ENCODE data around the gene TRAK1.

The TRAK1 gene

GRCh38 chr3:42119561-42120355, 28.6 kb downstream of the TRAK1 start:
- in situ Hi-C loops (cut with MboI; ENCODE audit: low sequenced_read_pairs) = no loop called here

DNA sequence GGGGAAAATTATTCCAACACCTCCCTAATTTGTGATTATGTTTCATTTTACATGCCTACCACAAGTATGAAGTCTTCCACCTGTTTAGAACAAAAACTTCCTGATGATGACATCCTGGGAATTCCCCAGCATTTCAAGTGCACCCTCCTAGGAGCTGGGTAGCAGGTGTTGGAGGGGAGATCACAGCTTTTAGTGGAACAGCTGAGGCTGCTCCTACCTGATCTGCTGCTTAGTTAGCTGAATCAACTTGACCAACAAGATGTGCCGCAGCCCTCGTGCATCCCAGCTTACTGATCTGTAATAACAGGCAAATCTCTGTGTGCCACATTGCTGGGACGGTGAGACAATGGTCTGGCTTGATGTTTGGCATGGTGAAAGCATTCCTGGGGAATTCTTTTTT, 29.7 kb downstream of the TRAK1 start:
- in situ Hi-C loops (cut with MboI; ENCODE audit: low sequenced_read_pairs) = no loop called here

GRCh38 chr3:42122261-42123011, 31.3 kb downstream of the TRAK1 start:
- in situ Hi-C loops (cut with MboI; ENCODE audit: low sequenced_read_pairs) = no loop called here

DNA sequence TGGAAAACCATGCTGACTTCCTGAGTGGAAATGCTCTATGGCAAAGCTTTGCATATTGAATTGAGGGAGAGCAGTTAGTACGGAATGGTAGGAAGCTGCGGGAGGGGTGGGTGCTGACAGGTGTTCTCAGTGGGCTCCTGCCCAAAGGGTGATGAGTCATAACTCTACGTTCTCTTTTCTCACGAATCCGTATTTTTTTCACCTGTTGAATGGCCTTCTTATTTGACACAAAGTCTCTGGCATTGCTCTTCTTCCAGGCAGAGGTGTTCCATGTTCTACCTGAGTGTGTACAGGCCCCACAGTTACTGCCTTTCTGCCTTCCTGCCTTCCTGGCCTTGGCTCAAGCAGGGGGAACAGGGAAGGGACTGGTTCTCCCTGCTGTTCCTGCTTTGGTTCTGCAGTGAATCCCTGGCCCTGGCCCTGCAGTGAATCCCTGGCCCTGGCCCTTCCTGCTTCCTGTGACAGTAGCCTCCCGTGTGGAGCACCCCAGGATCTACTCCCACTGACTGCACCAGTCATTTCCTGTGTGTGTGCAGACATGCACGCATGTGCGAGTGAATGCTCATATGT, 31.9 kb downstream of the TRAK1 start:
- in situ Hi-C loops (cut with MboI; ENCODE audit: low sequenced_read_pairs) = no loop called here

DNA sequence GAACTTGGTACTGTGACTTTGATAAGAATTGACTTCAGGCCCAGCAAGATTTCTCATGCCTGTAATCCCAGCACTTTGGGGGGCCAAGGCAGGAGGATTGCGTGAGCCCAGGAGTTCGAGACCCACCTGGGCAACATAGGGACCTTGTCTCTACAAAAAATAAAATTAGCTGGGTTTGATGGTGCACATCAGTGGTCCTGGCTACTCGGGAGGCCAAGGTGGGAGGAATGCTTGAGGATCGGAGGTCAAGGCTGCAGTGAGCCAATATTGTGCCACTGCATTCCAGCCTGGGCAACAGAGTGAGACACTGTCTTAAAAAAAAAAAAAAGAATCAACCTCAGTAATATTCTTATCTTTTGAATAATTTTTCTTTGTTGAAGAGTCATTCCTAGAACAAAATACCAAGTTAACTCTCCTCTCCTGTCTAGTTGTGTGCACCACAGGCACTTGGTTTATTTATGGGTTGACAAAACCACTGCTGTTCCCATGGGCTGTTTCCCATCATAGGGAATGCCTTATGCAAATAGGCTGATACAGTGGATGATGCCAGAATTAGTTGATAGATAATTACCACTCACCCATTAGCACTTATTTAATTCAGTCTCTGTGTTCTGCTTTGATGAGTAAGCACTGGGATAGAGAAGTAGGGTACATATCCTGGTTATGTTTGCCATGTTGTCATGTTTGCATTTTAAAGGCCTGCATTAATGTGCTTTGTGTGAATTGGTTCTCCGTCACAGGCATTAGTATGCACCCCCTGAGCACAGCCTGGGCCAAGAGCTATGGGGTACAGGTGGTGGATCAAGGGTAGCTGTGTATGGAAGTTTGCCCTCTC, 32.9 kb downstream of the TRAK1 start:
- in situ Hi-C loops (cut with MboI; ENCODE audit: low sequenced_read_pairs) = no loop called here

- in situ Hi-C loops (cut with MboI; ENCODE audit: low sequenced_read_pairs) = no loop called here
Observed at GRCh38 chr3:42127226-42127625, 36.1 kb downstream of the TRAK1 start.

DNA sequence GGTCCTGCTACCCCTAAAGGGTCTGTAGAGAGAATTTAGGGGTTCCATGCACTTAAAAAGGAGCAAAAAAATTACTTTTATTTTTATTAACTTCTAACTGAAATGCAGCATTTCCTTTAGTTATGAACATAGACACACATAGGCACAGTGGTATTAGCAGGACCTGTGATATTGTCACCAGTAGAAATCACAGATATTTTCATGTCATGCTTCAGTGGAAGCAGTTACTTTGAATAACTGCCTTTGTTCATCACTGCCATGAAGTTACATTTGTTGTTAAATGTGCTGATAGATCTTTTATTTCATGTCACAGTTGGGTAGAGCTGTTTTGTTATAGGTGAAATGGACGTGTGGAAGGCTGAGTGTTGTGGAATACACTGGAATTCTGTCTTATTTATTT, 37.4 kb downstream of the TRAK1 start:
- in situ Hi-C loops (cut with MboI; ENCODE audit: low sequenced_read_pairs) = no loop called here

DNA sequence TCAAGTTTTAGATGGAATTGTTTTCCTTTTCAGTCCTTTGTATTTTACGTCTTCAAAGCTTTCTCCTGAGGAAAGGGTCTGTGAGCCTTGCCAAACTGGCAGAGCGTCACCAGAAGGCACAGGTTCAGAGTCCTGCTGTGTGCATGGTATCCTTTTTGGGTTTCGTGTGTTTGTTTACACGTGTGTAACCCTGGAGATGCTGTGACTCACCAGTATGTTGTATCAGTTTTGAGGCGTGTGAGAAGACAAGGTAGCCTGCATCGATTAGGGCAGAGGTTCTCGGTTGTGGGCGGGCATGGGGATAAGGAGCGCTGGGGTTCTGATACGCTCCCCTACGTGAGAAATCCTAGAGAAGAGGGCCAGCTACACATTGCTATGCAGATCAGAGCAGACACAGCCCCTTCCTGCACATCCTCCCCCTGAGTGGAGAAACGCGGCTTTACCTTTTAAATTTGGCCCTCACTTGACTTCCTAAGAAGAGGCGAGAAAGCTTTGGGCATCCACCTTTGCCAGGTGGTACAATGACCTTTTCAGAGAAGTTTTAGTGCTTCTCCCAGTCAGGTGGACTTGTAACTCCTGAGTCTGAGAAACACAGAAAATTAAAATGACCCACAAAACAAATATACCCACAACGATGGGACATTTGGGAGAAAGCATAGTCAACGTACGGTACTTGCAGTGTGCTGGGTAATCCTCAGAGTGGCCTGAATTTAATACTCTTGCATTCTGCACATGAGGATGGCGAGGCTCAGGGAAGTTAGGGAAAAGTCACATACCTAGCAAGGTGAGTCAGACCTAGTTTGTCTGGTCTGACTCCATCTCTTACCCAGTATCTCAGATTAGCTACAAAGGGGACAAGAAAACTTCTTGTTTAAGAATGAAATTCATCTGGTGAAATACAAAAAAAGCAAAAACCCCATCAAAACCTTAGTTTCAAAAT, 38.1 kb downstream of the TRAK1 start:
- in situ Hi-C loops (cut with MboI; ENCODE audit: low sequenced_read_pairs) = no loop called here

GRCh38 chr3:42130007-42130328, 38.8 kb downstream of the TRAK1 start:
- in situ Hi-C loops (cut with MboI; ENCODE audit: low sequenced_read_pairs) = no loop called here

GRCh38 chr3:42130329-42131070, 39.3 kb downstream of the TRAK1 start:
- in situ Hi-C loops (cut with MboI; ENCODE audit: low sequenced_read_pairs) = no loop called here

DNA sequence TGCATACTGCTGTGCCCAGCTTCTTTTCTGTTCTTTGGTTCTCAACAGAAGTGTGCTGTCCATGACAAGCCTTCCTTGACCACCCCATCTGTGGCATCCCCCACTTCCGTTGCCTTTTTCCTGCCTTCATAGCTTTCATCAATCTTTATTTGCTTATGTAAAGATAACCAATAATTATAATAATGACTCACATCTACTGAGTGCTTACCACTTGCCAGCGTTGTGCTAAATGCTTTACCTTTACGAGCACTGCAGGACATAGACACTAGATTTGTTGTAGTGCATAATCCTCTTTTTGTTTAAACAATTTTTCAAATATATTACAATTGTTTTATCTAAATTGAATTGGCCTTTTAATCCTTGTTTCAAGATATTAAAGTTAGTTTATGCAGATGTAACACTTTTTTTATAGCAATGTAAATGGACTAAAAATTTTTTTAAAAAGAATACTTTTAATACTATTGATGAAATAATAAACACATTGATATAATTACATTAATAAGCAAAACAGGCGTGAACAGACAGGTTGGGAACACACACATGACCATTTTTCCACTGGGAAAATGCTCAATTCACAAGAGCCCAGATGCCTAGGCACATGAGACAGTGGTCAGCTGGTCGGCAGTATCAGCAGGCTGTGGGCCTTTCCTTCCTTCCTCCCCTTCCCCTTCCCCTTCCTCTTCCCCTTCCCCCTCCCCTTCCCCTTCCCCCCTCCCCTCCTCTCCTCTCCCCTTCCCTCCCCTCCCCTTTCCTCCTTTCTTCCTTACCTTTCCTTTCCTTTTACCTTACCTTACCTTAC, 42.5 kb downstream of the TRAK1 start:
- in situ Hi-C loops (cut with MboI; ENCODE audit: low sequenced_read_pairs) = no loop called here

DNA sequence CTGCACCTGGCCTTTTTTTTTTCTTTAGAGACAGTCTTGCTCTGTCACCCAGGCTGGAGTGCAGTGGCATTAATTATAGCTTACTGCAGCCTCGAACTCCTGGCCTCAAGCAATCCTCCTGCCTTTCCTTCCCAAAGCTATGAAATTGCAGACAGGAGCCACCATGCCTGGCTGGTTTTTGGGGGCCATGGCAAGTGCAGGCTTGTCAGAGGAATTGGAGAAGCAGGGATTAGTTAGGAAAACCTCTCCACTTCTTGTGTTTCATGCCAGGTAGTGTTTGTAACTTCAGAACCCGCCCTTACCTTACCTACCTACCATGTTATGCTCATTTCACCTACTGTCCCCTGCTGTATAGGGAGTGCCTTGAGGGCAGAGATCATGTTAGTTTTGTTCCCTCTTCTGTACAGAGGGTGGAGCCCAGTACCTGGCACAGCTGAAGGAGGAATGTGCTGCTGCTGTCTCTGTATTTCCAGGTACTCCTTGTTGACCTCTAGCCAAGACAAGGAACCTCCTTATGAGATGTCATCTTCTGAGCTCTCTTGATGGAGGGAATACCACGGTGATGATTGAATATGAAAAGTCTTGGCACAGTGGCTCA, 43.8 kb downstream of the TRAK1 start:
- in situ Hi-C loops (cut with MboI; ENCODE audit: low sequenced_read_pairs) = no loop called here

GRCh38 chr3:42139621-42140453, 48.7 kb downstream of the TRAK1 start:
- in situ Hi-C loops (cut with MboI; ENCODE audit: low sequenced_read_pairs) = no loop called here

DNA sequence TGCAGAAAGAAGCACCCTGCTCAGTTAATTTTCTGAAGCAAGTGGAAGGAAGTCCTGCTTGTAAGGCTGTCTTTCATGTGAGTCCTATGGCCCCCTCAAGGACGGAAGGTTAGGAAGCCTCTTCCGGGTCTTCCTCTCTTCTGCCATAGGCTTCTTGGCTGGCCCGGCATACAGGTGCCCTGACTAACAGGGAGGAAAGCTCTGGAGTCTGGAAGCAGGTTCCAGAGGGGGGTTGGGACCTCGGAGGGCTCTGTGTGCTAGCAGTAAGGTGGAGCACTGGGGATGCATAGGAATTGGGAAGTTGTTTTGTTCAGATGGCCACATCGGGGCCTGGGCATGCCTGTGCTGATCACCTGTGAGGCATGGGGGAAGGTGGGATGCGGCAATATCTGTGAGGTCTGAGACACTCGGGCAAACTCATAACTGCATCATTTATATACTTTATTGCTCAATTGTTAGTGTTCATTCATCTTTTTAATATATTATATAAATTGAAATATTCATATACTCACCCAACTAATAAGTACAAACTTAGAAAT, 49.6 kb downstream of the TRAK1 start:
- in situ Hi-C loops (cut with MboI; ENCODE audit: low sequenced_read_pairs) = no loop called here

GRCh38 chr3:42143440-42143839, 52.3 kb downstream of the TRAK1 start:
- in situ Hi-C loops (cut with MboI; ENCODE audit: low sequenced_read_pairs) = no loop called here

- in situ Hi-C loops (cut with MboI; ENCODE audit: low sequenced_read_pairs) = no loop called here
Observed at GRCh38 chr3:42144209-42144608, 53.1 kb downstream of the TRAK1 start.
